IPS DF 6.9 (cell line): Measurements from ENCODE around the gene BOK.
"Not testable (repeated sequence)": the region's sequence is repeated elsewhere in the genome, so short reads cannot be mapped to it uniquely, and the experiment has no call there.

Experiments
- DNase-seq: peaks from one replicate; pipeline ENCODE4 v3.0.0-alpha.2; 2013; ENCODE audit warnings: low read depth, low spot score
- H3K27ac ChIP-seq: one replicate; pipeline ENCODE4 v1.5.1; 2013; ENCODE audit warnings: low read length, control low read depth
- H3K27me3 ChIP-seq: 2 replicates; pipeline ENCODE4 v1.6.1; 2013; ENCODE audit warnings: mild to moderate bottlenecking, low read length; ENCODE audit not compliant: control insufficient read depth, insufficient read depth
- H3K36me3 ChIP-seq: 2 replicates; pipeline ENCODE4 v1.6.1; 2013; ENCODE audit warnings: low read length; ENCODE audit not compliant: control insufficient read depth, insufficient read depth
- H3K4me1 ChIP-seq: 2 replicates; pipeline ENCODE4 v1.6.1; 2013; ENCODE audit warnings: low read length; ENCODE audit not compliant: control insufficient read depth, insufficient read depth
- H3K4me3 ChIP-seq: 2 replicates; pipeline ENCODE4 v1.5.1; 2013; ENCODE audit warnings: mild to moderate bottlenecking, low read length
- H3K9me3 ChIP-seq: 2 replicates; pipeline ENCODE4 v1.6.1; 2013; ENCODE audit warnings: low read length, inconsistent platforms; ENCODE audit not compliant: control insufficient read depth, insufficient read depth
- WGBS: extraction: QIAGEN DNeasy Blood & Tissue Kit; methylation state at CpG from one replicate; pipeline ENCODE4 v1.1.7; 2013; ENCODE audit warnings: mixed read lengths, missing lambda C conversion rate; ENCODE audit not compliant: insufficient read length, insufficient coverage; 5-methylcytosine and 5-hydroxymethylcytosine counted together

Gene BOK

GRCh38 chr2:241589863-241590262 lies 31.3 kb downstream of the BOK start:
- not testable (repeated sequence) for H3K4me1 ChIP-seq, DNase-seq, H3K9me3 ChIP-seq, H3K27me3 ChIP-seq, H3K4me3 ChIP-seq, H3K27ac ChIP-seq, H3K36me3 ChIP-seq
- WGBS: no CpG with 5 or more reads among the region's 17 CpGs

DNA sequence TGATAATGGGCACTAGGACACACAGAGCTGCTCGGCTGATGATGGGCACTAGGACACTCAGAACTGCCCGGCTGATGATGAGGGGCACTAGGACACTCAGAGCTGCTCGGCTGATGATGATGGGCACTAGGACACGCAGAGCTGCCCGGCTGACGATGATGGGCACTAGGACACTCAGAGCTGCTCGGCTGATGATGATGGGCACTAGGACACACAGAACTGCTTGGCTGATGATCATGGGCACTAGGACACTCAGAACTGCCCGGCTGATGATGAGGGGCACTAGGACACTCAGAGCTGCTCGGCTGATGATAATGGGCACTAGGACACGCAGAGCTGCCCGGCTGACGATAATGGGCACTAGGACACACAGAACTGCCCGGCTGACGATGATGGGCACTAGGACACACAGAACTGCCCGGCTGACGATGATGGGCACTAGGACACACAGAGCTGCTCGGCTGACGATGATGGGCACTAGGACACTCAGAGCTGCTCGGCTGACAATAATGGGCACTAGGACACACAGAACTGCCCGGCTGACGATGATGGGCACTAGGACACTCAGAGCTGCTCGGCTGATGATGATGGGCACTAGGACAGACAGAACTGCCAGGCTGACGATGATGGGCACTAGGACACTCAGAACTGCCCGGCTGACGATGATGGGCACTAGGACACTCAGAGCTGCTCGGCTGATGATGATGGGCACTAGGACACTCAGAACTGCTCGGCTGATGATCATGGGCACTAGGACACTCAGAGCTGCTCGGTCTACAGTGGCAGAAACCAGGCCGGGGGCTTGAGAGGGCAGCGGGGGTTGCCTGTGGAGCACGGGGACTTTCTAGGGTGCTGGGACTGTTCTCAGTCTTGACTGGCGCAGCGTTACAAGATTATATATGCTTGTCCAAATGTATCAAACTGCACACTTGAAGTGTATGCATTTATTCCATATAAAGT lies 32.2 kb downstream of the BOK start:
- not testable (repeated sequence) for H3K27me3 ChIP-seq, H3K9me3 ChIP-seq, H3K27ac ChIP-seq, H3K4me3 ChIP-seq, H3K36me3 ChIP-seq, DNase-seq, H3K4me1 ChIP-seq
- no CpG with 5 or more reads among the region's 33 CpGs for WGBS

GRCh38 chr2:241592126-241592845 lies 33.7 kb downstream of the BOK start:
- H3K27me3 ChIP-seq: no peaks in the 10 kb centered on the region
- H3K9me3 ChIP-seq: no peaks in the 10 kb centered on the region
- WGBS: no CpG with 5 or more reads among the region's 18 CpGs
- no peaks in the 10 kb centered on the region for H3K36me3 ChIP-seq
- DNase-seq: no peak
- H3K4me1 ChIP-seq: no peaks in the 10 kb centered on the region
- H3K4me3 ChIP-seq: no peak overlapping the region
- no peak overlapping the region for H3K27ac ChIP-seq

GRCh38 chr2:241593271-241593670 lies 34.7 kb downstream of the BOK start:
- no CpG with 5 or more reads among the region's 16 CpGs for WGBS
- no peaks in the 10 kb centered on the region for H3K27me3 ChIP-seq
- no peaks in the 10 kb centered on the region for H3K4me1 ChIP-seq
- no peaks in the 10 kb centered on the region for H3K36me3 ChIP-seq
- H3K27ac ChIP-seq: no peak overlapping the region
- no peak overlapping the region for H3K4me3 ChIP-seq
- DNase-seq: no peak
- H3K9me3 ChIP-seq: no peaks in the 10 kb centered on the region

GRCh38 chr2:241595600-241596140 lies 37.1 kb downstream of the BOK start:
- H3K36me3 ChIP-seq: no peaks in the 10 kb centered on the region
- H3K27ac ChIP-seq: no peak overlapping the region
- H3K4me1 ChIP-seq: no peaks in the 10 kb centered on the region
- no CpG with 5 or more reads among the region's 15 CpGs for WGBS
- H3K9me3 ChIP-seq: no peaks in the 10 kb centered on the region
- no peaks in the 10 kb centered on the region for H3K27me3 ChIP-seq
- no peak overlapping the region for H3K4me3 ChIP-seq
- no peak for DNase-seq

DNA sequence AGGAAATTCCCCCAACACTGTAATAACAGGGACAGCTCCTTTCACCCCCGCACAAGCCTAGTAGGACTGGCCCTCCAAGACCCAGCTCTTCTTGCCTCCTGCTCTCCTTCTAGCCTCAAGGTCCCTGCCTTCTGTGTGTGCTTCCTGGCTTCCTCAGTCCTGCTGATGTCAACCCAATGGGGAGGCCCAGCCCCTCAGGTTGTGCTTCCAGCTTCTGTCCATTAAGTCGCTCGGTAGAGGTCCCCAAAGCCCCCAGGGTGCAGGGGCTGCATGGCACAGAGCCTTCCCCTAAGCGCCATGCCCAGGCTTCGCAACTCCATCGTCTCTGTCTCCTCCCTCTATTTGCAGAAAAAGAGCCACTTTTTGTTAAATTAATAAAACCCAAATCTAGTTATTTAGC lies 39.0 kb downstream of the BOK start:
- no peak for DNase-seq
- H3K4me1 ChIP-seq: no peaks in the 10 kb centered on the region
- no peak overlapping the region for H3K27ac ChIP-seq
- no peaks in the 10 kb centered on the region for H3K9me3 ChIP-seq
- no CpG with 5 or more reads among the region's 6 CpGs for WGBS
- H3K36me3 ChIP-seq: no peaks in the 10 kb centered on the region
- no peaks in the 10 kb centered on the region for H3K27me3 ChIP-seq
- H3K4me3 ChIP-seq: no peak overlapping the region

DNA sequence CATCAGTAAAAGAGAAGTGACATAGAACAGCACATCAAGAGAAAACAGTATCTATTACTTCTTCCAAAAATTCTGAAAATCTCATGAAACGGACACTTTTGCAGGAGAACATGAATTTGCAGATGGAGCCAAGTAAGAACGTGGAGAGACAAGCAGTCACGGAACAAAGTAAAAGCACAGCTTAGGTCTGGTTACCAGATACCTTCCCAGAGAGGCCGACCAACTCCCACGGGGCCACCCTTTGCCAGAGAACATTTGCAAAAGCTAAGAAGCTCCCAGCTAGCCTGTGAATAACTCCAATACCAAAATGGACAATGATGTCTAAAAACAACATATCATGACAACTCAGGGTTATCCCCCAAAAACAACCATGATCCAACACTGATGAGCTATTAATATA lies 39.5 kb downstream of the BOK start:
- Histone ChIP-seq H3K4me3 (no peak overlapping the region), H3K27ac (no peak overlapping the region), H3K4me1 (no peaks in the 10 kb centered on the region), H3K27me3 (no peaks in the 10 kb centered on the region), H3K36me3 (no peaks in the 10 kb centered on the region; the same call in 1 of the 2 replicates), H3K9me3 (no peaks in the 10 kb centered on the region)
- WGBS: no CpG with 5 or more reads among the region's 5 CpGs
- DNase-seq: no peak

DNA sequence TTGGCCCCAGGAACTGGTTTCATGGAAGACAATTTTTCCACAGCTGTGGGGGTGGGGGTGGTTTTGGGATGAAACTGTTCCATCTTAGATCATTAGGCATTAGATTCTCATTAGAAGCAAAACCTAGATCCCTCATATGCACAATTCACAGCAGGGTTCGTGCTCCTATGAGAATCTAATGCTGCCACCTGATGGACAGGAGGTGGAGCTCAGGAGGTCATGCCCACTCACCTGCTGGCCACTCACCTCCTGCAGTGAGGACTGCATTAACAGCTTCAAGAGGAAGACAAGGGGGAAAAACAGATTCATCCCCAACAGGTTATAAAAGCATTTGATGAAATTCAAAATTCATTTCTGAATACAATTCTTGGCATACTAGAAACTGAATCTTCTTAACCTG lies 39.9 kb downstream of the BOK start:
- no peaks in the 10 kb centered on the region; the same call in 1 of the 2 replicates for H3K36me3 ChIP-seq
- DNase-seq: no peak
- no CpG with 5 or more reads among the region's 1 CpG for WGBS

GRCh38 chr2:241599615-241600014 lies 41.1 kb downstream of the BOK start:
- WGBS: 100% methylated on average over 1 of the region's 6 CpGs

More for the DNA sequence above, 39.9 kb downstream of the BOK start:
- no peaks in the 10 kb centered on the region for H3K9me3 ChIP-seq
- no peaks in the 10 kb centered on the region for H3K4me1 ChIP-seq
- H3K4me3 ChIP-seq: no peak overlapping the region
- H3K27me3 ChIP-seq: no peaks in the 10 kb centered on the region
- no peak overlapping the region for H3K27ac ChIP-seq

DNA sequence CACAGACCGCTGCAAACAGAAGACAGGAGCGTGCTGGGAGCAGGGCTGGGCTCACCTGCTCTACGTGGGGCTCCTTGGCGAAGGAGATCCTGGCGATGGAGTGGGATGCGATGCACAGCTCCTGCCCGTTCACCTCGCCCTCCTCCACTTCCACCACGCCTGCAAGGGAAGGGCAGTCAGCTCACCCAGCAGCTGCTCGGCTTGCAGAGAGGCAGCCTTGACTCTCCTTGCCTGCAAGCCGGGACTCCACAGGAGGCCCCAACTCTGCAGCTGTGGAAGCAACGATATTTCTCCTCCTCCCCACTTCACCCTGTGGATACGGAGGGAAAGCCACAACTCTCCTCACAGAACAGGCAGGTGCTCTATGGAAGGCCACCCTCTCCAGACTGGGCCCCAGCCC lies 43.3 kb downstream of the BOK start:
- Histone ChIP-seq H3K27ac (no peak overlapping the region), H3K9me3 (no peaks in the 10 kb centered on the region), H3K36me3 (no peaks in the 10 kb centered on the region; the same call in 1 of the 2 replicates), H3K4me3 (no peak overlapping the region), H3K27me3 (no peaks in the 10 kb centered on the region), H3K4me1 (no peaks in the 10 kb centered on the region)
- no peak for DNase-seq
- no CpG with 5 or more reads among the region's 13 CpGs for WGBS

More at GRCh38 chr2:241599615-241600014, 41.1 kb downstream of the BOK start:
- Histone ChIP-seq H3K9me3 (no peaks in the 10 kb centered on the region), H3K27me3 (no peaks in the 10 kb centered on the region), H3K4me3 (no peak overlapping the region), H3K27ac (no peak overlapping the region), H3K4me1 (no peaks in the 10 kb centered on the region), H3K36me3 (no peaks in the 10 kb centered on the region; the same call in 1 of the 2 replicates)
- DNase-seq: no peak
